CD14-positive monocyte (primary cell): ENCODE measurements around the gene ATP6V0A4. TPM values are rescaled to one million over a fixed set of nuclear protein-coding genes. Genes with fewer than 3 reads are reported as not detected.

ENCODE experiments used
- DNase-seq, 3 donors: peaks; one replicate each; pipeline ENCODE4 v3.0.0-alpha.2; 2011 to 2022
- H2AFZ ChIP-seq: 2 replicates; pipeline ENCODE4 v1.6.0; 2012; ENCODE audit warnings: mild to moderate bottlenecking, low read depth, low read length, inconsistent platforms; ENCODE audit not compliant: insufficient read depth, poor library complexity, severe bottlenecking
- H3K27ac ChIP-seq, 2 donors: 1 replicate in 1 of 2; 2 replicates in 1 of 2; pipeline ENCODE4 v1.5.1; 2012 to 2013; ENCODE audit warnings: low read length in 2 of 2, control low read depth in 1 of 2, inconsistent platforms in 1 of 2, low read depth in 1 of 2, mild to moderate bottlenecking in 1 of 2
- H3K27me3 ChIP-seq, 2 donors: one replicate each; pipeline versions ENCODE4 v1.6.0 to v1.6.1; 2011 to 2013; ENCODE audit warnings: low read length in 2 of 2; ENCODE audit not compliant: control insufficient read depth in 2 of 2, insufficient read depth in 2 of 2
- H3K36me3 ChIP-seq, 2 donors: replicated peaks in 1 of 2; 1 replicate in 1 of 2; 2 replicates in 1 of 2; pipeline versions ENCODE4 v1.5.1 to v1.6.1; 2012 to 2013; ENCODE audit warnings: low read length in 2 of 2, control low read depth in 1 of 2, inconsistent platforms in 1 of 2, mild to moderate bottlenecking in 1 of 2; ENCODE audit not compliant: insufficient read depth in 2 of 2, control insufficient read depth in 1 of 2
- H3K4me1 ChIP-seq, 2 donors: 1 replicate in 1 of 2; 2 replicates in 1 of 2; pipeline versions ENCODE4 v1.5.1 to v1.6.1; 2012 to 2013; ENCODE audit warnings: low read length in 2 of 2, control low read depth in 1 of 2, inconsistent platforms in 1 of 2, mild to moderate bottlenecking in 1 of 2, moderate library complexity in 1 of 2; ENCODE audit not compliant: insufficient read depth in 2 of 2, control insufficient read depth in 1 of 2
- H3K4me2 ChIP-seq: replicated peaks from 2 replicates; pipeline ENCODE3; 2012; ENCODE audit warnings: low read length, moderate library complexity, mild to moderate bottlenecking; ENCODE audit not compliant: poor library complexity, severe bottlenecking; ENCODE audit errors: extremely low read depth
- H3K4me3 ChIP-seq, 3 experiments: fragments of 200-600 bp in 1 of 3; sonication (generic) in 1 of 3; replicated peaks in 1 of 3; 1 replicate in 2 of 3; 2 replicates in 1 of 3; pipeline ENCODE4 v1.5.1; 2011 to 2013; ENCODE audit warnings: low read length in 3 of 3, mild to moderate bottlenecking in 3 of 3, control low read depth in 2 of 3, low read depth in 2 of 3, inconsistent platforms in 1 of 3, moderate library complexity in 1 of 3
- H3K79me2 ChIP-seq: 2 replicates; pipeline ENCODE4 v1.6.0; 2012; ENCODE audit warnings: mild to moderate bottlenecking, control low read depth, inconsistent platforms, low read length, moderate library complexity; ENCODE audit not compliant: insufficient read depth
- H3K9ac ChIP-seq: 2 replicates; pipeline ENCODE4 v1.6.0; 2017; ENCODE audit warnings: low read length, mild to moderate bottlenecking; ENCODE audit not compliant: insufficient read depth, poor library complexity, severe bottlenecking
- H3K9me3 ChIP-seq, 2 donors: replicated peaks in 1 of 2; 1 replicate in 1 of 2; 2 replicates in 1 of 2; pipeline versions ENCODE4 v1.5.1 to v1.6.1; 2012 to 2013; ENCODE audit warnings: low read length in 2 of 2, control low read depth in 1 of 2; ENCODE audit not compliant: control insufficient read depth in 1 of 2, insufficient read depth in 1 of 2
- H4K20me1 ChIP-seq: 2 replicates; pipeline ENCODE4 v1.6.0; 2012; ENCODE audit warnings: mild to moderate bottlenecking, low read length, control low read depth, moderate library complexity; ENCODE audit not compliant: insufficient read depth
- H3K27ac Mint-ChIP-seq, 7 donors: one replicate each; pipeline ENCODE4 v1.8.0; 2020; ENCODE audit warnings: mild to moderate bottlenecking in 7 of 7, mixed read lengths in 7 of 7, moderate library complexity in 6 of 7, inconsistent platforms in 2 of 7
- H3K27me3 Mint-ChIP-seq, 3 donors: one replicate each; pipeline ENCODE4 v1.8.0; 2021 to 2022; ENCODE audit warnings: low read depth in 3 of 3, mild to moderate bottlenecking in 3 of 3, mixed read lengths in 3 of 3, moderate library complexity in 3 of 3, inconsistent platforms in 1 of 3
- H3K36me3 Mint-ChIP-seq, 2 donors: one replicate each; pipeline ENCODE4 v1.8.0; 2020; ENCODE audit warnings: mixed read lengths in 2 of 2, inconsistent platforms in 1 of 2, mild to moderate bottlenecking in 1 of 2
- H3K4me1 Mint-ChIP-seq: one replicate; pipeline ENCODE4 v1.8.0; 2020; ENCODE audit warnings: mild to moderate bottlenecking, mixed read lengths
- H3K4me3 Mint-ChIP-seq, 2 donors: one replicate each; pipeline ENCODE4 v1.8.0; 2020; ENCODE audit warnings: mild to moderate bottlenecking in 2 of 2, mixed read lengths in 2 of 2, moderate library complexity in 1 of 2
- H3K9me3 Mint-ChIP-seq, 7 donors: one replicate each; pipeline ENCODE4 v1.8.0; 2020 to 2022; ENCODE audit warnings: mixed read lengths in 7 of 7, mild to moderate bottlenecking in 6 of 7, moderate library complexity in 6 of 7, inconsistent platforms in 2 of 7
- WGBS: methylation state at CpG from one replicate; pipeline ENCODE4 v1.1.5; 2013; ENCODE audit warnings: missing lambda C conversion rate; ENCODE audit not compliant: insufficient coverage; 5-methylcytosine and 5-hydroxymethylcytosine counted together
- intact Hi-C, 2 donors: fragments of 100-400 bp; cut with micrococcal nuclease; formaldehyde crosslinking; loops; one replicate each; pipeline versions ENCODE4 v1.15.0 to v1.15.1; 2023
- polyA plus RNA-seq, 3 donors: library from polyadenylated mRNA; depleted of rRNA in 1 of 3; unstranded in 2 of 3; stranded (reverse) in 1 of 3; fragments of 300-500 nt in 2 of 3; fragments of >200 nt in 1 of 3; fragmentation: Illumina TruSeq in 2 of 3; gene quantifications; 1 replicate in 2 of 3; 2 replicates in 1 of 3; pipeline ENCODE4 v1.2.3, GENCODE V29; 2012 to 2021
- TF ChIP-seq, protein P1 (sequence below): fragments of 200-600 bp; IDR thresholded peaks from one replicate; pipeline ENCODE4 v1.8.0; 2022; ENCODE audit warnings: antibody characterized with exemption, mild to moderate bottlenecking

Gene ATP6V0A4
- polyA plus RNA-seq, 3 donors: not detected

DNA sequence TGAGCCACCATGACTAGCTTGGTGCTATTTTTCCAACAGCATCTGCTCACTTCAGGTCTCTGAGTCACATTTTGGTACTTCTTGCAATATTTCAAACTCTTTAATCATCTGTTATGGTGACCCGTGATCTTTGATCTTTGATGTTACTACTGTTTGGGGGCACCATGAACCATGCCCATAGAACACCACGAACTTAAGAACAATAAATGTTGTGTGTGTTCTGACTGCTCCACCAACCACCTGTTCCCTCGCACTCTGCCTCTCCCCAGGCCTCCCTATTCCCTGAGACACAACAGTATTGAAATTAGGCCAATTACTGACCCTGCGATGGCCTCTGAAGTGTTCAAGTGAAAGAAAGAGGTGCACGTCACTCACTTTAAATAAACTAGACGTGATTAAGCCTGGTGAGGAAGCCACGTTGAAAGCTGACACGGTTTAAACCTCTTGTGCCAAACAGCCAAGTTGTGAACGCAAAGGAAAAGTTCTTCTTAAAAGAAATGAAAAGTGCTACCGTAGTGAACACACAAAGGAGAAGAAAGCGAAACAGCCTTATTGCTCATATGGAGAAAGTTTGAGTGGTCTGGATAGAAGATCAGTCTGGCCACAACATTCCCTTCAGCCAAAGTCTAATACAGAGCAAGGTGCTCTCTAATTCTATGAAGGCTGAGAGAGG, 27.2 kb upstream of the ATP6V0A4 start:
- H3K4me3 Mint-ChIP-seq: no peak overlapping the region

DNA sequence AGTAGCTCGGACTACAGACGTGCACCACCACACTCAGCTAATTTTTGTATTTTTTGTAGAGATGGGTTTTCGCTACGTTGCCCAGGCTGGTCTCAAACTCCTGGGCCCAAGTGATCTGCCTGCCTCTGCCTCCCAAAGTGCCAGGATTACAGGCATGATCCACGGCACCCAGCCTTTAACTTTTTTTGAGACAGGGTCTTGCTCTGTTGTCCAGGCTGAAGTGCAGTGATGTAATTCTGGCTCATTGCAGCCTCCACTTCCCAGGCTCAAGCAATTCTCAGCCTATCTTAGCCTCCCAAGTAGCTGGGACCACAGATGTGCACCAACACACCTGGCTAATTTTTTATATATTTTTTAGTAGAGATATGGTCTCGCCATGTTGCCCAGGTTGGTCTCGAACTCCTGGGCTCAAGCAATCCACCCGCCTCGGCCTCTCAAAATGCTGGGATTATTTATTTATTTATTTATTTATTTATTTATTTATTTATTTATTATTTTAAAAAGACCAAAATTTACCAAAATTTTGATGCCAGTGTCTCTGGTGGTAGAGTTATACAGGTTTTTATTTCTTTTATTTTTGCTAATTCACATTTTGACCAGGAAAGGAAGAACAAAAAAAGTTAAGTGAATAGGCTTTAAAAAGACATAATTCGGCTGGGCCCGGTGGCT, 25.0 kb upstream of the ATP6V0A4 start:
- H3K27me3 ChIP-seq: no peaks in the 10 kb centered on the region
- DNase-seq: no peak
- Mint-ChIP-seq H3K27ac (no peak overlapping the region), H3K9me3 (peaks cover 2 to 30% (median 10%) of the 10 kb centered on the region in 7 donors), H3K4me1 (no peaks in the 10 kb centered on the region), H3K27me3 (peaks cover 0 to 4% (median 1%) of the 10 kb centered on the region in 3 donors), H3K36me3 (no peaks in the 10 kb centered on the region), H3K4me3 (no peak overlapping the region)
- H3K9me3 ChIP-seq: peaks cover 0 to 8% of the 10 kb centered on the region in 2 donors
- no peaks in the 10 kb centered on the region for H3K4me1 ChIP-seq
- H4K20me1 ChIP-seq: no peaks in the 10 kb centered on the region
- TF ChIP-seq, protein P1, sequence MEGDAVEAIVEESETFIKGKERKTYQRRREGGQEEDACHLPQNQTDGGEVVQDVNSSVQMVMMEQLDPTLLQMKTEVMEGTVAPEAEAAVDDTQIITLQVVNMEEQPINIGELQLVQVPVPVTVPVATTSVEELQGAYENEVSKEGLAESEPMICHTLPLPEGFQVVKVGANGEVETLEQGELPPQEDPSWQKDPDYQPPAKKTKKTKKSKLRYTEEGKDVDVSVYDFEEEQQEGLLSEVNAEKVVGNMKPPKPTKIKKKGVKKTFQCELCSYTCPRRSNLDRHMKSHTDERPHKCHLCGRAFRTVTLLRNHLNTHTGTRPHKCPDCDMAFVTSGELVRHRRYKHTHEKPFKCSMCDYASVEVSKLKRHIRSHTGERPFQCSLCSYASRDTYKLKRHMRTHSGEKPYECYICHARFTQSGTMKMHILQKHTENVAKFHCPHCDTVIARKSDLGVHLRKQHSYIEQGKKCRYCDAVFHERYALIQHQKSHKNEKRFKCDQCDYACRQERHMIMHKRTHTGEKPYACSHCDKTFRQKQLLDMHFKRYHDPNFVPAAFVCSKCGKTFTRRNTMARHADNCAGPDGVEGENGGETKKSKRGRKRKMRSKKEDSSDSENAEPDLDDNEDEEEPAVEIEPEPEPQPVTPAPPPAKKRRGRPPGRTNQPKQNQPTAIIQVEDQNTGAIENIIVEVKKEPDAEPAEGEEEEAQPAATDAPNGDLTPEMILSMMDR: no peak
- intact Hi-C loops: no loop called here
- H3K27ac ChIP-seq: no peak overlapping the region
- WGBS: 100% methylated on average over 1 of the region's 11 CpGs
- no peak overlapping the region for H3K4me3 ChIP-seq
- no peak overlapping the region for H2AFZ ChIP-seq
- no peaks in the 10 kb centered on the region for H3K36me3 ChIP-seq
- no peaks in the 10 kb centered on the region for H3K79me2 ChIP-seq
- H3K9ac ChIP-seq: no peak overlapping the region
- no peak overlapping the region for H3K4me2 ChIP-seq

More for the DNA sequence above, 27.2 kb upstream of the ATP6V0A4 start:
- Histone ChIP-seq H3K27me3 (no peaks in the 10 kb centered on the region), H3K9ac (no peak overlapping the region), H3K4me1 (no peaks in the 10 kb centered on the region), H3K9me3 (peaks cover 0 to 8% of the 10 kb centered on the region in 2 donors), H4K20me1 (no peaks in the 10 kb centered on the region), H3K27ac (no peak overlapping the region), H3K4me3 (no peak overlapping the region), H3K4me2 (no peak overlapping the region), H3K36me3 (no peaks in the 10 kb centered on the region), H3K79me2 (no peaks in the 10 kb centered on the region), H2AFZ (no peak overlapping the region)
- 94% methylated on average over 8 of the region's 11 CpGs for WGBS
- H3K9me3 Mint-ChIP-seq: peaks cover 2 to 21% (median 14%) of the 10 kb centered on the region in 7 donors
- no peaks in the 10 kb centered on the region for H3K36me3 Mint-ChIP-seq
- TF ChIP-seq, protein P1: no peak
- peaks cover 0 to 4% (median 1%) of the 10 kb centered on the region in 3 donors for H3K27me3 Mint-ChIP-seq
- intact Hi-C loops: no loop called here
- no peak overlapping the region for H3K27ac Mint-ChIP-seq
- H3K4me1 Mint-ChIP-seq: no peaks in the 10 kb centered on the region
- no peak for DNase-seq
